ENCODE data around the gene CBLB. TPM values are rescaled to one million over a fixed set of nuclear protein-coding genes. Genes with fewer than 3 reads are reported as not detected.

Gene CBLB
- total and polyA plus RNA-seq, 2 experiments from 2014 or later = 36.6 to 41.9 TPM

DNA sequence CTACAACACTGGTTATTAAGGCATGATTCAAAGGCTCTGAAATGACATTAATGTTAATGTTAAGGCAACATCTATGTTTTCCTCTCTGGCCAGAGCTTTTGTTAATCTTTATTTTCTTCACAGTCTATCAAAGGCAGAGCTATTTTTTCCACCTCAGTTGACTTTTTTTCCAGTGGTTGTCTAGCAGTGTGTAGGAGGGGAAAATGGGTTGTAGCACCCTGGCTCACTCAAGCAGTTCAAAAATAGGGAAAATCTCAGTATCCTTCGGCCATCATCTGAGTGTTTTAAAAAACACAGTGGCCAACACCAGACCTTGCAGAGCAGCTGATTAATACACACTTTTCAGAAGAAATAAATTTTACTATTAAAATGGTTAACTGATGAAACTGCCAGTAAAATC lies 21.4 kb downstream of the CBLB start:
- Histone ChIP-seq H3K36me3 (ENCODE audit: low read depth) (peaks cover 51% of the 10 kb centered on the region), H3F3A (ENCODE audit: insufficient read depth) (peaks cover 34% of the 10 kb centered on the region), H3K9me3 (ENCODE audit: low read depth) (no peaks in the 10 kb centered on the region), H3K27me3 (replicated peaks; ENCODE audit: insufficient read depth) (no peaks in the 10 kb centered on the region), H3K27ac (no peak overlapping the region; the same call in 1 of the 2 replicates), H3K4me1 (ENCODE audit: insufficient read depth) (peaks cover 46% of the 10 kb centered on the region), H2AFZ (no peak overlapping the region), H3K4me3 (0 out of 2 replicates have a peak overlapping the region, but pooled peaks have one; percentile 12), H4K20me1 (ENCODE audit: insufficient read depth) (no peaks in the 10 kb centered on the region), H3K9ac (0 out of 2 replicates have a peak overlapping the region, but pooled peaks have one; percentile 1), H3K4me2 (ENCODE audit: unreplicated experiment) (peak overlapping the region; percentile 38), H3K9me2 (ENCODE audit: insufficient read depth) (no peaks in the 10 kb centered on the region), H3K79me2 (ENCODE audit: insufficient read depth) (peaks cover 100% of the 10 kb centered on the region)
- in situ Hi-C loops (cut with MboI) = no loop called here
- WGBS, 2 experiments (ENCODE audit: low coverage in 1 of 2, low lambda C conversion rate in 2 of 2, missing lambda C conversion rate in 2 of 2) = 18 to 39% methylated on average over 1 of the region's 1 CpG
- TF ChIP-seq EZH2 (IDR thresholded peaks at IDR 0.05; ENCODE audit: insufficient read depth, poor library complexity, severe bottlenecking) (no peak), EZH2phosphoT487 (IDR thresholded peaks at IDR 0.05; ENCODE audit: insufficient read depth, low read depth) (no peak)
- no peak for DNase-seq

DNA sequence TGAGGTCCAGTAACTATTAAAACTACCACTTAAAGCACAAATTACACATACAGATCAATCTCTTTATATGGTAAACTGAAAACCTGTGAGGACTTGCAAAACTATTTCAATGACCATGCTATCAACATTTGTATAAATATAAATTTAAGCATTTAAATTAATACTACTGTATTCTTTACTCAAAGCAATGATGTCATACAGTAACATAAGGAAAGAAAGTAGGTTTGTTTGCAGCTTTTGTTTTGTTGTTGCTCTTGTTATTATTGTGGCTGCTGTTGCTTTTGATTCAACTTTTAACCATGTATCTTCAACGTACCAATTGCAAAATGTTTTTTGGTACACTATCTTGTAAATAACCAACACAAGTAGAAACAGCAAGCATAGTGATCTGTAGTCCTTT lies 22.0 kb downstream of the CBLB start:
- Histone ChIP-seq H3K4me2 (ENCODE audit: unreplicated experiment) (peak overlapping the region; percentile 38), H3K9ac (peak overlapping the region; percentile 1; the same call in 1 of the 2 replicates), H3K4me1 (ENCODE audit: insufficient read depth) (peaks cover 46% of the 10 kb centered on the region), H3F3A (ENCODE audit: insufficient read depth) (peaks cover 34% of the 10 kb centered on the region), H3K36me3 (ENCODE audit: low read depth) (peaks cover 49% of the 10 kb centered on the region), H3K9me3 (ENCODE audit: low read depth) (no peaks in the 10 kb centered on the region), H3K79me2 (ENCODE audit: insufficient read depth) (peaks cover 100% of the 10 kb centered on the region), H2AFZ (no peak overlapping the region), H3K4me3 (0 out of 2 replicates have a peak overlapping the region, but pooled peaks have one; percentile 12), H3K27me3 (replicated peaks; ENCODE audit: insufficient read depth) (no peaks in the 10 kb centered on the region), H3K9me2 (ENCODE audit: insufficient read depth) (no peaks in the 10 kb centered on the region), H4K20me1 (ENCODE audit: insufficient read depth) (no peaks in the 10 kb centered on the region), H3K27ac (peak overlapping the region; percentile 25)
- no peak for TF ChIP-seq EZH2 (IDR thresholded peaks at IDR 0.05; ENCODE audit: insufficient read depth, poor library complexity, severe bottlenecking)
- no peak for TF ChIP-seq EZH2phosphoT487 (IDR thresholded peaks at IDR 0.05; ENCODE audit: insufficient read depth, low read depth)
- 20 to 21% methylated on average over 1 of the region's 1 CpG for WGBS, 2 experiments (ENCODE audit: low coverage in 1 of 2, low lambda C conversion rate in 2 of 2, missing lambda C conversion rate in 2 of 2)
- in situ Hi-C loops (cut with MboI) = no loop called here
- DNase-seq = no peak

DNA sequence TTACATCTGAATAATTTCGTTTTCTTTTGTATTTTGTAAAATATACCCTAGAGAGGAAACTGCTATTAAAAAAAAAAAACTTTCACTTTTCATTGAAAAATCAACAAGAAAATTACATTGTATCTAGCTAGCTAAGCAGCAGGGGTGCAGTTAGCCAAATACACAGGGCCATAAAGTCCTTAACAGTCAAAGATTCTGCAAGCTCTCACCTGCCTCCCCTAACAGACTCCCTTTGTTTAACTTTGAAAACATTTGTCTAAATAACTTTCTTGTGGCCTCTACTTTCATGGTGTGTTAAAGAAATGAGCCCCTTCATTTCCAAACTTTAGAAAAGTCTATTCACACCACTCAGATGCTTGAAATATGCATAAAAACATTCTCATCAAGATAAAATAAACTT lies 23.3 kb downstream of the CBLB start:
- Histone ChIP-seq H2AFZ (no peak overlapping the region), H3F3A (ENCODE audit: insufficient read depth) (peaks cover 35% of the 10 kb centered on the region), H3K4me2 (ENCODE audit: unreplicated experiment) (peak overlapping the region; percentile 10), H3K4me1 (ENCODE audit: insufficient read depth) (peaks cover 46% of the 10 kb centered on the region), H4K20me1 (ENCODE audit: insufficient read depth) (no peaks in the 10 kb centered on the region), H3K36me3 (ENCODE audit: low read depth) (peaks cover 36% of the 10 kb centered on the region), H3K9me3 (ENCODE audit: low read depth) (no peaks in the 10 kb centered on the region), H3K27ac (no peak overlapping the region), H3K9me2 (ENCODE audit: insufficient read depth) (no peaks in the 10 kb centered on the region), H3K79me2 (ENCODE audit: insufficient read depth) (peaks cover 100% of the 10 kb centered on the region), H3K27me3 (replicated peaks; ENCODE audit: insufficient read depth) (no peaks in the 10 kb centered on the region), H3K9ac (peak overlapping the region; percentile 20; the same call in 1 of the 2 replicates), H3K4me3 (no peak overlapping the region)
- in situ Hi-C loops (cut with MboI) = no loop called here
- WGBS, 2 experiments (ENCODE audit: low coverage in 1 of 2, low lambda C conversion rate in 2 of 2, missing lambda C conversion rate in 2 of 2) = 19 to 24% methylated on average over 1 of the region's 1 CpG
- TF ChIP-seq EZH2 (IDR thresholded peaks at IDR 0.05; ENCODE audit: insufficient read depth, poor library complexity, severe bottlenecking) (no peak), EZH2phosphoT487 (IDR thresholded peaks at IDR 0.05; ENCODE audit: insufficient read depth, low read depth) (no peak)
- no peak for DNase-seq

DNA sequence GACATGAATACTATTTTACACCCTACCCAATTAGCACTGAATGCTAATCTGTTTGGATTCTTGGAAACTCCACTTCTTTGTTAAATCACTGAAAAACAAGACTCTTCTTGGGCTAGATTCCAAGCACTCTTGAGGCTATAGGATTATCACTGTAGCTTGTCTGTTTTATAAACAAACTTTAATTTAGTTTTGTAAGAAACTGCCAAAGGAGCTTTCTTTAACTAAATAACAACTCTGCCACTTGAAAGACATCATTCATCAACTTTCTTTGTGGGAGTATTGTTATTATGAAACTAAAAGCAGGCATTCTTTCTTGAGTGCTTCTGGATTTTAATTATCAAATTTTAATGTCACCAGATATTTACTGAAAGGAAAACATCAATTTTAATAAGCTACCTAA lies 24.1 kb downstream of the CBLB start:
- peaks cover 41% of the 10 kb centered on the region for H3F3A ChIP-seq (ENCODE audit: insufficient read depth)
- no peak overlapping the region for H2AFZ ChIP-seq
- H3K27ac ChIP-seq = peak overlapping the region; percentile 10; the same call in 1 of the 2 replicates
- H3K79me2 ChIP-seq (ENCODE audit: insufficient read depth) = peaks cover 100% of the 10 kb centered on the region
- in situ Hi-C loops (cut with MboI) = no loop called here
- H3K4me1 ChIP-seq (ENCODE audit: insufficient read depth) = peaks cover 46% of the 10 kb centered on the region
- no peaks in the 10 kb centered on the region for H3K9me2 ChIP-seq (ENCODE audit: insufficient read depth)
- H3K9ac ChIP-seq = peak overlapping the region; percentile 8; the same call in 1 of the 2 replicates
- DNase-seq = no peak
- no peaks in the 10 kb centered on the region for H4K20me1 ChIP-seq (ENCODE audit: insufficient read depth)
- TF ChIP-seq EZH2phosphoT487 (IDR thresholded peaks at IDR 0.05; ENCODE audit: insufficient read depth, low read depth) = no peak
- TF ChIP-seq EZH2 (IDR thresholded peaks at IDR 0.05; ENCODE audit: insufficient read depth, poor library complexity, severe bottlenecking) = no peak
- H3K4me3 ChIP-seq = no peak overlapping the region
- H3K4me2 ChIP-seq (ENCODE audit: unreplicated experiment) = peak overlapping the region; percentile 8
- H3K9me3 ChIP-seq (ENCODE audit: low read depth) = no peaks in the 10 kb centered on the region
- H3K36me3 ChIP-seq (ENCODE audit: low read depth) = peaks cover 29% of the 10 kb centered on the region
- no peaks in the 10 kb centered on the region for H3K27me3 ChIP-seq (replicated peaks; ENCODE audit: insufficient read depth)

DNA sequence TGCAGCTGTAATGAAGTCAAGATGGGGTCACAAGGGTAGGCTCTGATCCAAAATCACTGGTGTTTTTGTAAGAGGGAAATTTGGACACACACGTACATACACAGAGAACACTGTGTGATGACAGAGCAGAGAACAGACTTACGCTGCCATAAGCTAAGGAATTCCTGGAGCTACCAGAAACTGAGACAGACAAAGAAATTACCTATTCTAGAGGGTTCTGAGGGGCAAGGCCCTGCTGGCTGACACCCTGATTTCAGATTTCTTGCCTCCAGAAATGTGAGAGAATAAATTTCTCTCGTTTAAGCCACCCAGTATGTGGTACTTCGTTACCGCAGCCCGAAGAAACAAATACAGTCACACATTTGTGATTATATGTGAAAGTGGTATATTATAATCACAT lies 24.8 kb downstream of the CBLB start:
- no peak for TF ChIP-seq EZH2 (IDR thresholded peaks at IDR 0.05; ENCODE audit: insufficient read depth, poor library complexity, severe bottlenecking)
- no peak for TF ChIP-seq EZH2phosphoT487 (IDR thresholded peaks at IDR 0.05; ENCODE audit: insufficient read depth, low read depth)
- Histone ChIP-seq H2AFZ (no peak overlapping the region), H3K79me2 (ENCODE audit: insufficient read depth) (peaks cover 100% of the 10 kb centered on the region), H3K4me2 (ENCODE audit: unreplicated experiment) (no peak overlapping the region), H3K27ac (no peak overlapping the region), H3K4me3 (no peak overlapping the region), H3F3A (ENCODE audit: insufficient read depth) (peaks cover 39% of the 10 kb centered on the region), H3K9me3 (ENCODE audit: low read depth) (no peaks in the 10 kb centered on the region), H3K9ac (no peak overlapping the region), H3K27me3 (replicated peaks; ENCODE audit: insufficient read depth) (no peaks in the 10 kb centered on the region), H3K36me3 (ENCODE audit: low read depth) (peaks cover 27% of the 10 kb centered on the region), H3K9me2 (ENCODE audit: insufficient read depth) (no peaks in the 10 kb centered on the region), H3K4me1 (ENCODE audit: insufficient read depth) (peaks cover 46% of the 10 kb centered on the region), H4K20me1 (ENCODE audit: insufficient read depth) (no peaks in the 10 kb centered on the region)
- no peak for DNase-seq
- in situ Hi-C loops (cut with MboI) = no loop called here
- WGBS, 2 experiments (ENCODE audit: low coverage in 1 of 2, low lambda C conversion rate in 2 of 2, missing lambda C conversion rate in 2 of 2) = 83 to 90% methylated on average over 6 of the region's 6 CpGs
